Effector memory CD8-positive, alpha-beta T cell (primary cell): Measurements from ENCODE around the gene ZNF473.
"Not testable (repeated sequence)": the region's sequence is repeated elsewhere in the genome, so short reads cannot be mapped to it uniquely, and the experiment has no call there.

Experiments
- ATAC-seq: fragments of 150-1000 bp; cut with Tn5 transposase; replicated peaks from 2 replicates; pipeline ENCODE4 v1.10.0; 2021; ENCODE audit warnings: mild to moderate bottlenecking, moderate library complexity
- DNase-seq, 3 experiments: peaks; one replicate each; pipeline ENCODE4 v3.0.0; 2021
- H3K27ac Mint-ChIP-seq, 2 donors: one replicate each; pipeline ENCODE4 v1.8.0; 2022; ENCODE audit warnings: mild to moderate bottlenecking in 2 of 2, mixed read lengths in 2 of 2, moderate library complexity in 2 of 2
- H3K27me3 Mint-ChIP-seq, 2 donors: one replicate each; pipeline ENCODE4 v1.8.0; 2022; ENCODE audit warnings: mixed read lengths in 2 of 2
- H3K36me3 Mint-ChIP-seq: one replicate; pipeline ENCODE4 v1.8.0; 2022; ENCODE audit warnings: mild to moderate bottlenecking, moderate library complexity, mixed read lengths; ENCODE audit not compliant: insufficient read depth
- H3K4me1 Mint-ChIP-seq, 2 donors: one replicate each; pipeline ENCODE4 v1.8.0; 2022; ENCODE audit warnings: low read depth in 2 of 2, mixed read lengths in 2 of 2
- H3K4me3 Mint-ChIP-seq, 2 donors: one replicate each; pipeline ENCODE4 v1.8.0; 2022; ENCODE audit warnings: mild to moderate bottlenecking in 2 of 2, mixed read lengths in 2 of 2, moderate library complexity in 2 of 2
- H3K9me3 Mint-ChIP-seq, 2 donors: one replicate each; pipeline ENCODE4 v1.8.0; 2022; ENCODE audit warnings: mixed read lengths in 2 of 2

The ZNF473 gene

DNA sequence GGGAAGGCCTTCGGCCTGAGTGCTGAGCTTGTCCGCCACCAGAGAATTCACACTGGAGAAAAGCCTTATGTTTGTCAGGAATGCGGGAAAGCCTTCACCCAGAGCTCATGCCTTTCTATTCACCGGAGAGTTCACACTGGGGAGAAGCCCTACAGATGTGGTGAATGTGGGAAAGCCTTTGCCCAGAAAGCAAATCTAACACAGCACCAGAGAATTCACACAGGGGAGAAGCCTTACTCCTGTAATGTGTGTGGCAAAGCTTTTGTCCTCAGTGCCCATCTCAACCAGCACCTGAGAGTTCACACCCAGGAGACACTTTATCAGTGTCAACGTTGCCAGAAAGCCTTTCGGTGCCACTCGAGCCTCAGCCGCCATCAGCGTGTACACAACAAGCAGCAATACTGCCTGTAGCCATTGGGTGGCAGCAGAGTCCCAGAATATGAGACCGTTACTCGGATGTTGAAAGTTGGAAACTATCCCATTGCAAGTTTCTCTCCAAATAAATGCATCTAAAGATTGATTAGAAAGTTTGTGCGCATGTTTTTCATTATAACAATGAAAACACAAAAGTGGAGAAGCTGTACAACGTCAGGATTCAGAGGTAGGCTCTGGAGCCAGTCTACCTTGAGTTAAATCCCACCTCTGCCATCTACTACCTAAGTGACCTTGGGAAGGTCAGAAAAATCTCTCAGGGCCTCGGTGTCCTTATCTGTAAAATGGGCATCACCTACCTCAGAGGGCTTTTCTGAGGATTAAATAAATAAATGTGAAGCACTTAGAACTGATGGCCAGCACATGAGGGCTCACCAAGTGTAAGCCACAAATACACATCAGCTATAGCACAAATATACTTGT lies 21.1 kb downstream of the ZNF473 start:
- no peaks in the 10 kb centered on the region for H3K27me3 Mint-ChIP-seq
- H3K36me3 Mint-ChIP-seq = peaks cover 30% of the 10 kb centered on the region
- H3K4me3 Mint-ChIP-seq = no peak overlapping the region
- peaks cover 6 to 8% of the 10 kb centered on the region in 2 donors for H3K9me3 Mint-ChIP-seq
- ATAC-seq = no peak
- peak; percentile 53 to 58 (median 55) for DNase-seq
- H3K27ac Mint-ChIP-seq = no peak overlapping the region
- peaks cover 13% of the 10 kb centered on the region in 2 donors for H3K4me1 Mint-ChIP-seq

DNA sequence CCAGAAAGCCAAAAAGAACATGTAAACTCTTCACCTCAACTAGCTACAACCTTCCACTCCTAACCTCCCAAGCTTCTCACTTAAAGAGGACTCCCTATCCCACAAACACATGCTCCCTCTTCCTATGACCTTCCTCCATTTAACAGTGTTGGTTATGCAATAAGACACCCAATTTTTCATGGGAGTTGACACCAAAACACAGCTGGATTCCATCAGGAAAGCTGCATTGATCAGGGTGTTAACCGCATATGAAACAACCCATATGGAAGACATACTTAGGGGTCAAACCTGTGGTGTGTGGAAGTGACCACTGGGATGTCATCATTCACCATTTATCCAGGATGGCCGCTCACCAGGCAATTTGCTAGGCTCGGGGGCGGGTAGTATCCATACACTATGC lies 21.9 kb downstream of the ZNF473 start:
- Mint-ChIP-seq H3K27me3 (no peaks in the 10 kb centered on the region), H3K4me1 (peaks cover 13% of the 10 kb centered on the region in 2 donors), H3K4me3 (no peak overlapping the region), H3K27ac (no peak overlapping the region), H3K36me3 (peaks cover 30% of the 10 kb centered on the region), H3K9me3 (peaks cover 6 to 8% of the 10 kb centered on the region in 2 donors)
- ATAC-seq (no peak), DNase-seq (no peak)

DNA sequence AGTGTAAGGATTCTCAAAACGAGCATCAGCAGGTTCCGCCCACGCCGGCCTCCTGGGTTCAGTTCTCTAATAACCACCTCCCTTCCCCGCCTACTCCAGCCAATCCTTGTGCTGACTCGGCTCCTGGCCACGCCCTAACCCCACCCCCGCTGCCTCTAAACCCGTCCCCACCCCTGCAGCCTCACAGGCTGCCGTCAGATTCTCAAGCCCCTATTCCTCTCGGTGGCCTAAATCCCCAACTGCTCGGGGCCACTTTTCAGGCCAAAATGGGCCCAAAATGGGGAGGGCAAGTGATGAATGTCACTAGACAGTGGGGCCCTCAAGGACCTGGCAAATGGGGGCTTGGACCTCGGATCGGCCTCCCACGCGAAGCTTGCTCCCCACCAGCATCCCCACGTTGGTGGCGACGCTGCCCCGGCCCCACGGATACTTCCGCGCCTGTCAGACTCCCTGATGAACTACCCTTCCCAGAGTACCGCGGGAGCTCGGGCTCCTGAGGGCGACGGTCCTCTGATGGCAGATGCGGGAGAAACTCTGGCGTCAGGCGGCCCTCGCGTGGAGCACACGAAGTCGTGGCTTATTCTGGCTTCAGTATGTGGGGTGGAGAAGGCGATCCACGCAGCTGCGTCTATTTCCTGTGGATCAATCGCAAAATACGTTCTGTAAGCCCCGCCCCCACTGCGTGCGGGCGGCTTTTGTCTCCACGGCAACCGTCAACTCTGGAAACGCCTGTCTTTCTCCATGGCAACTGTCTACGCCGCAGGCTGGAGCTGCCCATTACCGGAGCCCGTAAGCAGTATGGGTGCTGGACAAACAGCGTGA lies 24.8 kb downstream of the ZNF473 start:
- H3K27me3 Mint-ChIP-seq = no peaks in the 10 kb centered on the region

DNA sequence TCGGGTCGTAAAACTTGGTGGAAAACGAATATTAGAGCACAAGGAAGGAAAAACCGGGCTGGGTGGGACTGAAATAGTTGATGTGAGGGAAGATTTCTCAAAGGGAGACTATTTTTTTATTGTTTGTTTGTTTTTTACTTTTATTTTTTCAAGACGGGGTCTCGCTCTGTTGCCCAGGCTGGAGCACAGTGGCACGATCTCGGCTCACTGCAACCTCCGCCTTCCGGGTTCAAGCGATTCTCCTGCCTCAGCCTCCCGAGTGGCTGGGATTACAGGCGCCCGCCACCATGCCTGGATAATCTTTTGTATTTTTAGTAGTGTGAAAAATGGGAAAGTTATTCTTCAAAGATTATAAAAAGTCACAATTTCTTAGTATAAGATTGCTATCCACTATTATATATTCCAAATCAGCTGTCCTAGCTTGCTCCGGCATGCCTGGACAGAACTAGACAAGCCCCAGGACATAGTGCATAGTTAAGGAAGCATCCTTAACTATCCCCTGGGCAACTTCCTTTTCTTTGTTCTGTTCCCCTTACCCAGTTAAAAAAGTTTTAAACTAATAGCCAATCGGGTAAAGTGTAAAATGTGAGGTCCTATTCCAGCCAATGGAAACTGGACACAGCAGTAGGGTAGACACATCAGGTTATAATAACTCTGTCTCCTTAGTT lies 25.6 kb downstream of the ZNF473 start:
- Mint-ChIP-seq H3K36me3 (peaks cover 12% of the 10 kb centered on the region), H3K4me1 (peaks cover 13% of the 10 kb centered on the region in 2 donors), H3K27ac (peak overlapping the region; percentile 87 to 96), H3K4me3 (peak overlapping the region; percentile 85 to 91)
- not testable (repeated sequence) for DNase-seq, ATAC-seq, H3K9me3 Mint-ChIP-seq, H3K27me3 Mint-ChIP-seq

More for the DNA sequence above, 24.8 kb downstream of the ZNF473 start:
- peaks cover 13% of the 10 kb centered on the region in 2 donors for H3K4me1 Mint-ChIP-seq
- DNase-seq (peak; percentile 74 to 80 (median 78)), ATAC-seq (peak; percentile 83)
- peak overlapping the region; percentile 85 to 91 for H3K4me3 Mint-ChIP-seq
- peaks cover 12% of the 10 kb centered on the region for H3K36me3 Mint-ChIP-seq
- peak overlapping the region; percentile 87 to 96 for H3K27ac Mint-ChIP-seq
- H3K9me3 Mint-ChIP-seq = no peaks in the 10 kb centered on the region

DNA sequence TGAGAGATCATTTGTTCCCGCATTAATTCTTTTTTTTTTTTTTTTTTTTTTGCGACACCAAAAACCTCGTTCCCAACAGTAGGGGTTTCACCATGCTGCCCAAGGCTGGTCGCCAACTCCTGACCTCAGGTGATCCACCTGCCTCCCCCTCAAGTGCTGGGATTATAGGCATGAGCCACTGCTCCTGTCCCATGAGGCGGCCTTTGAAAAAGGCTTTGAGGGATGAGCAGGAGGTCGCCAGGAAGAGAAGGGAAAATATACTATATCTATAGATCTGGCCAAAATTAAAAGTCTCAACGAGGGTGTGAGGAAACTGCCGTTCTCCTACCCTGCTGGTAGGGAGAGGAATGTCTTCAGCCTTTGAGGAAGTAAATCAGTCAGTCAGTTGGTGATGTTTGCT lies 26.2 kb downstream of the ZNF473 start:
- Mint-ChIP-seq H3K27me3 (no peaks in the 10 kb centered on the region), H3K4me3 (peak overlapping the region; percentile 85 to 91), H3K4me1 (peaks cover 13% of the 10 kb centered on the region in 2 donors), H3K27ac (peak overlapping the region in 1 of 2 donors; percentile 49), H3K9me3 (no peaks in the 10 kb centered on the region), H3K36me3 (peaks cover 12% of the 10 kb centered on the region)
- ATAC-seq = no peak
- no peak for DNase-seq

DNA sequence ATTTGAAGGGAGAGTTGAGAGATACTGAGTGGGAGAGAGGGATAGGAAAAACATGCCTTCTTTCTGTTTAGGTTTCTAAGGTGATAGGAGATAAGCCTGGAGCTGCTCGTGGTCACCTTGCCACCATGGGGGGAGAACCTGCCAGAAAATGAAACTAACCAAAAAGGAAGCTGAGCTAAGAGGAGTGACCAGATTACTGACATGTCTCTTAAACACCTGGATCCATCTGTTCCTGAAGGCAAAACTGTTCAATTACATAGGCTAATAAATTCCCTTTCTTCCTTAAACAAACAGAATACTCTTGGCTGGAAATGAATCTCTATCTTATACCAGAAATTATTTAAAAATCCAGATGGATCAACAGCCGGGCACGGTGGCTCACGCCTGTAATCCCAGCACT lies 27.3 kb downstream of the ZNF473 start:
- H3K4me1 Mint-ChIP-seq = peaks cover 13% of the 10 kb centered on the region in 2 donors
- H3K9me3 Mint-ChIP-seq = no peaks in the 10 kb centered on the region
- no peak overlapping the region for H3K27ac Mint-ChIP-seq
- no peak for DNase-seq
- no peak overlapping the region for H3K4me3 Mint-ChIP-seq
- peaks cover 15% of the 10 kb centered on the region for H3K36me3 Mint-ChIP-seq
- H3K27me3 Mint-ChIP-seq = no peaks in the 10 kb centered on the region
- no peak for ATAC-seq

DNA sequence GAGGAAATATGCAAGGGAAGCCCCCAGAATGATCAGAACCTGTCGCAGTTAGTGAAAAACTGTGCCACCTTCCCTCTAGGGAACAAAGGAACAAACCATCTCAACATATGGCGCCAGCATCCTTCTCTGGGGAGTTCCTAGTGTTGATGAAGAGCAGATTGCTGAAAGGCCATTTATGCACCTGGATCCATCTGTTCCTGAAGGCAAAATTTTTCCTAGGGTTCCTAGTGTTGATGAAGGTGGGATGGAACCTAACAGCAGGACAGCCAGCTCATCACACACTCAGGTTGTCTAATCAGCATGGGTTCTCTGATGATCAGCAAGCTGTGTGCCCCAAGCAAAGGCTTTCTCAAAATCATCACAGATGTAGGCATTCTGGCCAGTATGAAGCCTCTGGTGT lies 32.6 kb downstream of the ZNF473 start:
- Mint-ChIP-seq H3K9me3 (no peaks in the 10 kb centered on the region), H3K4me1 (no peaks in the 10 kb centered on the region), H3K27me3 (peaks cover 0 to 9% of the 10 kb centered on the region in 2 donors), H3K4me3 (no peak overlapping the region), H3K27ac (no peak overlapping the region), H3K36me3 (peaks cover 3% of the 10 kb centered on the region)
- DNase-seq = no peak
- no peak for ATAC-seq

DNA sequence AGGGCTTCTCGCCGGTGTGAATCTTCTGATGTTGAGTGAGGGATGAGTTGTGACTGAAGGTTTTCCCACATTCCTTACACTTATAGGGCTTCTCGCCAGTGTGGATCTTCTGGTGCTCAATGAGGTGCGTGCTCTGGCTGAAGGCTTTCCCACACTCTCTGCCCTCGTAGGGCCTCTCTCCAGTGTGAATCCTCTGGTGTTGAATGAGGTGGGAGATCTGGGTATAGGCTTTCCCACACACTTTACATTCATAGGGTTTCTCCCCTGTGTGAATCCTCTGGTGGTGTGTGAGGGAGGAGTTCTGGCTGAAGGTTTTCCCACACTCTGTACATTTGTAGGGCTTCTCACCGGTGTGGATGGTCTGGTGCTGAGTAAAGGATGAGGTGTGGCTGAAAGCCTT lies 33.2 kb downstream of the ZNF473 start:
- Mint-ChIP-seq H3K27me3 (peaks cover 0 to 9% of the 10 kb centered on the region in 2 donors), H3K36me3 (peaks cover 3% of the 10 kb centered on the region), H3K27ac (no peak overlapping the region), H3K9me3 (no peaks in the 10 kb centered on the region), H3K4me3 (no peak overlapping the region), H3K4me1 (no peaks in the 10 kb centered on the region)
- ATAC-seq (no peak), DNase-seq (no peak)

DNA sequence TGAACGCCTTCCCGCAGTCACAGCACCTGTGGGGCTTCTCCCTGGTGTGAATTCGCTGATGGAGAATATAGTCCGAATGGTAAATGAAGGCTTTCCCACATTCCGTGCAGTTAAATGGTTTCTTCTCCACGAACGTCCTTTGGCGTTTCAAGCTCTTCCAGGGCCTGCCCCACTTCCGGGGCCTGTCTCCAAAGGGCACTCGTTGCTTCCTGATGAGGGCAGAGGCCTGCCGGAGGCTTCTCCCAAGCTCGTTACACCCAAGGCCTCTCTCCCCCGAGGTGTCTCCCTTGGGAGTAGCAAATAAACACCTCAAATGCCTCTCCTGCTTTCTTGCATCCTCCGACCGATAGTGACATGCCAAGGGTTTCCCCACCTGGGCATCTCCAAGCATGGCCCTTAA lies 34.3 kb downstream of the ZNF473 start:
- Mint-ChIP-seq H3K36me3 (peaks cover 3% of the 10 kb centered on the region), H3K9me3 (no peaks in the 10 kb centered on the region), H3K4me1 (no peaks in the 10 kb centered on the region), H3K4me3 (no peak overlapping the region), H3K27me3 (peaks cover under 1 to 12% of the 10 kb centered on the region in 2 donors), H3K27ac (no peak overlapping the region)
- ATAC-seq (no peak), DNase-seq (no peak)

DNA sequence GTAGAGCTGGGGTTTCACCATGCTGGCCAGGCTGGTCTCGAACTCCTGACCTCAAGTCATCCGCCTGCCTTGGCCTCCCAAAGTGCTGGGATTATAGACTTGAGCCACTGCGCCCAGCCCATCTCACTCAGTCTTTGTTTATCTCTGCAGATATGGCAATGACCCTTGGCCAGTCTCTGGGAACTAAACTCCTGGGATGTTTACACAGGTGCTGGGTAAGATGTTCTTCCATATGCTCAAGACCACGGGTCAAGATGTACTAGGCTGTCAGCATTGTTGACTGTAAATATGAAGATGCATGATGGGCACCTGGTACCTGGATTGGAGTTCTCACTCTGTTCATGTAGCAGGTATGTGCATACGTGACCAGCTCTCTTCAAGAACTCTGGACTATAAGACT lies 35.8 kb downstream of the ZNF473 start:
- Mint-ChIP-seq H3K9me3 (no peaks in the 10 kb centered on the region), H3K27ac (no peak overlapping the region), H3K4me1 (no peaks in the 10 kb centered on the region), H3K4me3 (no peak overlapping the region), H3K36me3 (peaks cover 3% of the 10 kb centered on the region), H3K27me3 (peaks cover 12 to 25% of the 10 kb centered on the region in 2 donors)
- ATAC-seq (no peak), DNase-seq (no peak)

DNA sequence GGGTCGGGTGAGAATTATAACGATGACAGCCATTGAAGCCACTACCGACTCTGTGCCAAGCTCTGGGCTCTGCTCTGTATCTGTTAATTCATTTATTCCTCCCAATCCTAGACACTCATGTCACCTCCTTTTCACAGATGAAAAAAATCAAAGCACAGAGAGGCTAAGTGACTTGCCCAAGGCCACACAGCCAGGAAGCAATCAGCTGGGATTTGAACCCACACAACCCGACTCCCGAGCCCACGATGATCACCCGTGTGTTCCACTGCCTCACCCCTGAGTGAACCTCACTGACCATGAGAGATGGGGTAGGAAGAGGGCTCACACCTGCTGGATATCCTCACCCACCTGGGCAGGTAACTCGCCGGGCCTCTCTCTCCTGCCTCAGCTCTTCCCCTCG lies 40.1 kb downstream of the ZNF473 start:
- no peak overlapping the region for H3K27ac Mint-ChIP-seq
- no peaks in the 10 kb centered on the region for H3K9me3 Mint-ChIP-seq
- peaks cover 5% of the 10 kb centered on the region for H3K36me3 Mint-ChIP-seq
- no peaks in the 10 kb centered on the region for H3K4me1 Mint-ChIP-seq
- ATAC-seq = no peak
- DNase-seq = no peak
- H3K4me3 Mint-ChIP-seq = no peak overlapping the region
- peaks cover 17 to 45% of the 10 kb centered on the region in 2 donors for H3K27me3 Mint-ChIP-seq

DNA sequence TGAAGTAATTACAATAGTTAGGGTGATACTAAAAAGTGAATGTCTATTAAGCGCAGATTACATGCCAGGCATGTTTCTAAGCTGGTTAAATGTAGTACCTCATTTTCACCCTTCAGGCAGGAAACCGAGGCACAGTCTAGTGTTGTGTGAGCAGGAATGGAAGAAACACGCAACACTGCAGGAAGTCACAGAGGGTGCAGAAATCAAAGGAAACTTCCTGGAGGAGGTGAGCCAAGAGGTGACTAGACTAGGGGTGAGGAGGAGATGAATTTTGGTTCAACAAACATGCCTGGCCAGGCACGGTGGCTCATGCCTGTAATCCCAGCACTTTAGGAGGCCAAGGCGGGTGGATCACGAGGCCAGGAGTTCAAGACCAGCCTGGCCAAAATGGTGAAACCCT lies 41.8 kb downstream of the ZNF473 start:
- H3K4me1 Mint-ChIP-seq = no peaks in the 10 kb centered on the region
- peaks cover 5% of the 10 kb centered on the region for H3K36me3 Mint-ChIP-seq
- H3K27me3 Mint-ChIP-seq = peaks cover 17 to 45% of the 10 kb centered on the region in 2 donors
- no peak overlapping the region for H3K4me3 Mint-ChIP-seq
- H3K27ac Mint-ChIP-seq = no peak overlapping the region
- ATAC-seq = no peak
- no peak for DNase-seq
- no peaks in the 10 kb centered on the region for H3K9me3 Mint-ChIP-seq

DNA sequence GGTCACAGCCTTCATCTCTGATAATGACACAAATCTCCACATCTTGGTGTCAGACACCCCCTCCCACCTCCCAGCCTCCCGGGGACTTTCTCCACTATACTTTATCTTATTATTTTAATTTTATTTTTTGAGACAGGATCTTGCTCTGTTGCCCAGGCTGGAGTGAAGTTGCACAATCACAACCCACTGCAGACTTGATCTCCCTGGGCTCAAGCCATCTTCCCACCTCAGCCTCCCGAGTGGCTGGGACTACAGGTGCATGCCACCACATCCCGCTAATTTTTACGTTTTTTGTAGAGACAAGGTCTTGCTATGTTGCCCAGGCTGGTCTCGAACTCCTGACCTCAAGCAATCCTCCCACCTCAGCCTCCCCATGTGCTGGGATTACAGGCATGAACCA lies 42.6 kb downstream of the ZNF473 start:
- H3K9me3 Mint-ChIP-seq, H3K4me3 Mint-ChIP-seq, H3K27ac Mint-ChIP-seq, H3K4me1 Mint-ChIP-seq, H3K36me3 Mint-ChIP-seq, ATAC-seq, DNase-seq: not testable (repeated sequence)
- H3K27me3 Mint-ChIP-seq = peaks cover 17 to 49% of the 10 kb centered on the region in 2 donors
